ENCODE data around the gene YEATS4. TPM values are rescaled to one million over a fixed set of nuclear protein-coding genes. Genes with fewer than 3 reads are reported as not detected.

The YEATS4 gene
- total RNA-seq, 1 experiment from 2014 or later = 42.6 TPM

GRCh38 chr12:69345742-69346141, 13.8 kb upstream of the YEATS4 start:
- Mint-ChIP-seq H3K9me3 (ENCODE audit: unreplicated experiment) (no peaks in the 10 kb centered on the region), H3K27ac (ENCODE audit: unreplicated experiment) (no peak overlapping the region), H3K4me1 (ENCODE audit: low read depth, unreplicated experiment) (peaks cover 21% of the 10 kb centered on the region), H3K27me3 (ENCODE audit: insufficient read depth, unreplicated experiment) (no peaks in the 10 kb centered on the region), H3K36me3 (ENCODE audit: insufficient read depth, unreplicated experiment) (peaks cover 6% of the 10 kb centered on the region), H3K4me3 (ENCODE audit: unreplicated experiment) (no peak overlapping the region)
- Histone ChIP-seq H3K36me3 (ENCODE audit: control insufficient read depth, insufficient read depth, low read length) (no peaks in the 10 kb centered on the region), H3K4me1 (peaks cover 53% of the 10 kb centered on the region), H3K27me3 (replicated peaks; ENCODE audit: control insufficient read depth, insufficient read depth, low read length) (no peaks in the 10 kb centered on the region), H3K4me3 (ENCODE audit: low read depth, low read length) (no peak overlapping the region), H3K9me3 (no peaks in the 10 kb centered on the region)
- POLR2A ChIA-PET = no interaction called here
- intact Hi-C loops (cut with micrococcal nuclease; ENCODE audit: unreplicated experiment) = no loop called here
- no TSS peak for BruUV-seq (replicated peaks)
- TF ChIP-seq CTCF (IDR thresholded peaks at IDR 0.05; ENCODE audit: insufficient read depth in 1 of 2, low read depth in 1 of 2, low read length in 1 of 2, severe bottlenecking in 1 of 2, unreplicated experiment in 1 of 2) = no peak
- CTCF ChIA-PET = no interaction called here
- no peak for DNase-seq

GRCh38 chr12:69348162-69348938, 11.2 kb upstream of the YEATS4 start, which contains the start of gene LYZ:
Gene LYZ (plus strand): TSS chr12:69348381. CDS start chr12:69348409, 28 bp downstream.
- no peaks in the 10 kb centered on the region for H3K36me3 ChIP-seq (ENCODE audit: control insufficient read depth, insufficient read depth, low read length)
- ChIA-PET POLR2A (interaction anchor here (0.5 kb wide), 1 partner anchor 70 kb away, joined by 12 read pairs; no protein-coding TSS in a partner anchor), CTCF (interaction anchor here (0.8 kb wide), 1 partner anchor 9 kb away, joined by 13 read pairs; no protein-coding TSS in a partner anchor)
- no peak within 1 kb of the TSS for H3K4me3 ChIP-seq (ENCODE audit: low read depth, low read length)
- Mint-ChIP-seq H3K4me3 (ENCODE audit: unreplicated experiment) (no peak within 1 kb of the TSS), H3K4me1 (ENCODE audit: low read depth, unreplicated experiment) (peaks cover 9% of the 10 kb centered on the region), H3K36me3 (ENCODE audit: insufficient read depth, unreplicated experiment) (peaks cover 2% of the 10 kb centered on the region), H3K27me3 (ENCODE audit: insufficient read depth, unreplicated experiment) (no peaks in the 10 kb centered on the region), H3K27ac (ENCODE audit: unreplicated experiment) (peak within 1 kb of the TSS; percentile 16), H3K9me3 (ENCODE audit: unreplicated experiment) (no peaks in the 10 kb centered on the region)
- intact Hi-C loops (cut with micrococcal nuclease; ENCODE audit: unreplicated experiment) = no loop called here
- TSS peak; percentile 26 for BruUV-seq (replicated peaks)
- peaks cover 32% of the 10 kb centered on the region for H3K4me1 ChIP-seq
- no peaks in the 10 kb centered on the region for H3K27me3 ChIP-seq (replicated peaks; ENCODE audit: control insufficient read depth, insufficient read depth, low read length)
- no peak for TF ChIP-seq CTCF (IDR thresholded peaks at IDR 0.05; ENCODE audit: insufficient read depth in 1 of 2, low read depth in 1 of 2, low read length in 1 of 2, severe bottlenecking in 1 of 2, unreplicated experiment in 1 of 2)
- H3K9me3 ChIP-seq = no peaks in the 10 kb centered on the region
- no peak for DNase-seq

GRCh38 chr12:69350002-69350626, 9.4 kb upstream of the YEATS4 start:
- TF ChIP-seq CTCF (IDR thresholded peaks at IDR 0.05; ENCODE audit: insufficient read depth in 1 of 2, low read depth in 1 of 2, low read length in 1 of 2, severe bottlenecking in 1 of 2, unreplicated experiment in 1 of 2) = no peak
- Histone ChIP-seq H3K4me1 (peaks cover 25% of the 10 kb centered on the region), H3K36me3 (ENCODE audit: control insufficient read depth, insufficient read depth, low read length) (no peaks in the 10 kb centered on the region), H3K4me3 (ENCODE audit: low read depth, low read length) (no peak overlapping the region), H3K9me3 (no peaks in the 10 kb centered on the region), H3K27me3 (replicated peaks; ENCODE audit: control insufficient read depth, insufficient read depth, low read length) (no peaks in the 10 kb centered on the region)
- DNase-seq = no peak
- no TSS peak for BruUV-seq (replicated peaks)
- H3K9me3 Mint-ChIP-seq (ENCODE audit: unreplicated experiment) = no peaks in the 10 kb centered on the region
- no peaks in the 10 kb centered on the region for H3K27me3 Mint-ChIP-seq (ENCODE audit: insufficient read depth, unreplicated experiment)
- H3K4me3 Mint-ChIP-seq (ENCODE audit: unreplicated experiment) = no peak overlapping the region
- H3K4me1 Mint-ChIP-seq (ENCODE audit: low read depth, unreplicated experiment) = peaks cover 17% of the 10 kb centered on the region
- H3K36me3 Mint-ChIP-seq (ENCODE audit: insufficient read depth, unreplicated experiment) = no peaks in the 10 kb centered on the region
- intact Hi-C loops (cut with micrococcal nuclease; ENCODE audit: unreplicated experiment) = loop anchor here (10.0 kb wide), 1 partner anchor 525 kb away; no protein-coding TSS in a partner anchor
- ChIA-PET POLR2A (no interaction called here), CTCF (no interaction called here)
- H3K27ac Mint-ChIP-seq (ENCODE audit: unreplicated experiment) = no peak overlapping the region

Data from Caco-2 (cell line).